Heart left ventricle (tissue), 13 donors: ENCODE results near the gene FZD1.

ENCODE experiments used
- CTCF ChIP-seq, 12 donors: fragments of 200-600 bp; sonication (generic) in 4 of 12; IDR thresholded peaks; one replicate each; pipeline versions ENCODE4 v1.5.0 to v1.8.0; 2018 to 2022; ENCODE audit warnings: antibody characterized with exemption in 12 of 12, mild to moderate bottlenecking in 5 of 12
- POLR2A ChIP-seq, 2 donors: fragments of 450-650 bp; IDR thresholded peaks; one replicate each; pipeline ENCODE4 v1.6.1; 2017; ENCODE audit warnings: antibody characterized with exemption in 2 of 2, mild to moderate bottlenecking in 2 of 2, moderate library complexity in 2 of 2
- donor health status: ischemic (EF 13 %, LVEDD 7.1; RV severe dilation, severe dysfunction).
- donor health status: DM: no; HTN: yes; CAD: no.
- donor health status: DM: no; HTN: no; CAD: no.
- donor health status: ischemic (EF 25% LVEDD 6.9; RV normal size, moderate dysfunction).
- donor health status: ischemic (EF 25% LVEDD 5.7; RV mildly dilated, moderate dysfunction).
- donor health status: ischemic (EF 35%, LVEDD 5.7; RV mildly dilated, moderate dysfunction).
- donor health status: nonischemic (EF 11% LVEDD 7.7; RV severe dilation, severe dysfunction).
- donor health status: DM: yes; HTN: yes; CAD: no.
- donor health status: PGD.
- donor health status: ischemic (EF 29% LVEDD 5.4; RV normal size, mild dysfunction).
- donor health status: nonischemic (EF 23%, LVEDD 6.1; RV moderate dilation, normal function).

DNA sequence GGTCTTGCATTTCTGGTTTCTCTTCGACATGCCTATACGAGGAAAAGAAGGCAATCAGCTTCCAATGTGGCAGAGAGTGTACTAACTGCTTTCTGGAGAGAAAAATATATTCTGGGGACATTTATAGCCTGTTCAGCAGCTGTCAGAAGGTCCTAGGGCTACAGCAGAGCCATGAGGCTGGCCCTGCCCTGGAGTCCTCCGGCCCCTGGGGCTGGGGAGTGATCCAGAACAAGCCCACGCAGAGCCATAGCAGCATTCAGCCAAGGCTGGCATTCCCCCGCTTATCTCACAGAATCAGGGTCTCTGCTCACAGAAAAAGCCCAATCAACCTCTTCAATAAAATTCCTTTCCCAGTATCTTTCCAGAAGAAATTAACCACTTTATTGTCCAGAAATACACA, 48.9 kb downstream of the FZD1 start:
- TF ChIP-seq POLR2A (IDR thresholded peaks at IDR 0.05) (no peak), CTCF (IDR thresholded peaks at IDR 0.05) (no peak)
